ENCODE results near the gene ZNF750. TPM values are rescaled to one million over a fixed set of nuclear protein-coding genes. Genes with fewer than 3 reads are reported as not detected.

The ZNF750 gene
- total RNA-seq, 1 donor from 2014 or later = 0.34 TPM

- H3K4me1 ChIP-seq (ENCODE audit: insufficient read depth, low read length) = no peaks in the 10 kb centered on the region
- H4K20me1 ChIP-seq (ENCODE audit: insufficient read depth, low read length) = peaks cover 1% of the 10 kb centered on the region
- peak overlapping the region; percentile 35 for H3K9ac ChIP-seq (ENCODE audit: low read length)
- no peaks in the 10 kb centered on the region for H3K36me3 ChIP-seq (ENCODE audit: insufficient read depth, low read length)
- Mint-ChIP-seq H3K4me3 (ENCODE audit: unreplicated experiment) (no peak overlapping the region), H3K36me3 (ENCODE audit: low read depth, unreplicated experiment) (peaks cover 6% of the 10 kb centered on the region), H3K27me3 (ENCODE audit: low read depth, unreplicated experiment) (no peaks in the 10 kb centered on the region), H3K9me3 (ENCODE audit: unreplicated experiment) (no peaks in the 10 kb centered on the region), H3K27ac (ENCODE audit: unreplicated experiment) (peak overlapping the region; percentile 48), H3K4me1 (ENCODE audit: low read depth, unreplicated experiment) (peaks cover 4% of the 10 kb centered on the region)
- no peak overlapping the region for H2AFZ ChIP-seq (ENCODE audit: low read depth, low read length)
- peak overlapping the region; percentile 64 for H3K4me2 ChIP-seq (ENCODE audit: low read length)
- FAIRE-seq (no peak), DNase-seq (ENCODE audit: low read depth) (no peak)
- H3K4me3 ChIP-seq (ENCODE audit: insufficient read depth, low read depth, low read length) = peak overlapping the region; percentile 17
- no peak overlapping the region for H3K27ac ChIP-seq (ENCODE audit: low read depth, low read length)
- no peaks in the 10 kb centered on the region for H3K79me2 ChIP-seq (ENCODE audit: insufficient read depth, low read length)
- TF ChIP-seq EZH2 (IDR thresholded peaks at IDR 0.05; ENCODE audit: insufficient read depth, low read length) (no peak), CTCF (IDR thresholded peaks at IDR 0.05; ENCODE audit: insufficient read depth, low read depth, low read length) (no peak)
- no peaks in the 10 kb centered on the region for H3K27me3 ChIP-seq (ENCODE audit: insufficient read depth, low read length)
- no peaks in the 10 kb centered on the region for H3K9me3 ChIP-seq (ENCODE audit: insufficient read depth, low read depth, low read length)
Measured at GRCh38 chr17:82845163-82845807, 5.5 kb upstream of the ZNF750 start.

GRCh38 chr17:82844796-82845162 is 5.0 kb upstream of the ZNF750 start:
- peaks cover 6% of the 10 kb centered on the region for H3K36me3 Mint-ChIP-seq (ENCODE audit: low read depth, unreplicated experiment)
- H3K9ac ChIP-seq (ENCODE audit: low read length) = no peak overlapping the region
- no peak overlapping the region for H3K4me3 Mint-ChIP-seq (ENCODE audit: unreplicated experiment)
- no peaks in the 10 kb centered on the region for H3K27me3 Mint-ChIP-seq (ENCODE audit: low read depth, unreplicated experiment)
- no peak overlapping the region for H3K27ac Mint-ChIP-seq (ENCODE audit: unreplicated experiment)
- no peaks in the 10 kb centered on the region for H3K36me3 ChIP-seq (ENCODE audit: insufficient read depth, low read length)
- H3K27me3 ChIP-seq (ENCODE audit: insufficient read depth, low read length) = no peaks in the 10 kb centered on the region
- no peak overlapping the region for H2AFZ ChIP-seq (ENCODE audit: low read depth, low read length)
- no peak overlapping the region for H3K27ac ChIP-seq (ENCODE audit: low read depth, low read length)
- TF ChIP-seq EZH2 (IDR thresholded peaks at IDR 0.05; ENCODE audit: insufficient read depth, low read length) = no peak
- no peak for TF ChIP-seq CTCF (IDR thresholded peaks at IDR 0.05; ENCODE audit: insufficient read depth, low read depth, low read length)
- no peaks in the 10 kb centered on the region for H3K79me2 ChIP-seq (ENCODE audit: insufficient read depth, low read length)
- peak overlapping the region; percentile 64 for H3K4me2 ChIP-seq (ENCODE audit: low read length)
- DNase-seq (ENCODE audit: low read depth) = no peak
- H3K9me3 ChIP-seq (ENCODE audit: insufficient read depth, low read depth, low read length) = no peaks in the 10 kb centered on the region
- H3K9me3 Mint-ChIP-seq (ENCODE audit: unreplicated experiment) = no peaks in the 10 kb centered on the region
- no peaks in the 10 kb centered on the region for H4K20me1 ChIP-seq (ENCODE audit: insufficient read depth, low read length)
- H3K4me3 ChIP-seq (ENCODE audit: insufficient read depth, low read depth, low read length) = no peak overlapping the region
- no peak for FAIRE-seq
- peaks cover 4% of the 10 kb centered on the region for H3K4me1 Mint-ChIP-seq (ENCODE audit: low read depth, unreplicated experiment)
- no peaks in the 10 kb centered on the region for H3K4me1 ChIP-seq (ENCODE audit: insufficient read depth, low read length)

- H2AFZ ChIP-seq (ENCODE audit: low read depth, low read length) = no peak overlapping the region
- H3K36me3 ChIP-seq (ENCODE audit: insufficient read depth, low read length) = no peaks in the 10 kb centered on the region
- H3K27ac ChIP-seq (ENCODE audit: low read depth, low read length) = no peak overlapping the region
- no peaks in the 10 kb centered on the region for H3K9me3 ChIP-seq (ENCODE audit: insufficient read depth, low read depth, low read length)
- H3K4me3 ChIP-seq (ENCODE audit: insufficient read depth, low read depth, low read length) = no peak overlapping the region
- H3K27me3 Mint-ChIP-seq (ENCODE audit: low read depth, unreplicated experiment) = no peaks in the 10 kb centered on the region
- H3K36me3 Mint-ChIP-seq (ENCODE audit: low read depth, unreplicated experiment) = peaks cover 4% of the 10 kb centered on the region
- H3K27ac Mint-ChIP-seq (ENCODE audit: unreplicated experiment) = no peak overlapping the region
- H3K79me2 ChIP-seq (ENCODE audit: insufficient read depth, low read length) = no peaks in the 10 kb centered on the region
- no peaks in the 10 kb centered on the region for H3K4me1 ChIP-seq (ENCODE audit: insufficient read depth, low read length)
- H3K9me3 Mint-ChIP-seq (ENCODE audit: unreplicated experiment) = no peaks in the 10 kb centered on the region
- no peak overlapping the region for H3K4me3 Mint-ChIP-seq (ENCODE audit: unreplicated experiment)
- no peak for DNase-seq (ENCODE audit: low read depth)
- no peak for FAIRE-seq
- no peaks in the 10 kb centered on the region for H4K20me1 ChIP-seq (ENCODE audit: insufficient read depth, low read length)
- H3K4me1 Mint-ChIP-seq (ENCODE audit: low read depth, unreplicated experiment) = peaks cover 4% of the 10 kb centered on the region
- TF ChIP-seq EZH2 (IDR thresholded peaks at IDR 0.05; ENCODE audit: insufficient read depth, low read length) = no peak
- no peak for TF ChIP-seq CTCF (IDR thresholded peaks at IDR 0.05; ENCODE audit: insufficient read depth, low read depth, low read length)
- no peak overlapping the region for H3K9ac ChIP-seq (ENCODE audit: low read length)
- no peak overlapping the region for H3K4me2 ChIP-seq (ENCODE audit: low read length)
- no peaks in the 10 kb centered on the region for H3K27me3 ChIP-seq (ENCODE audit: insufficient read depth, low read length)
Measured at GRCh38 chr17:82843904-82844680, 4.3 kb upstream of the ZNF750 start.
